OCI-LY3 (cell line): Measurements from ENCODE around the gene DNAH10.

Experiments used
- H2AFZ ChIP-seq: fragments of 200-600, 300-600 bp; shearing (Covaris generic); 2 replicates; pipeline ENCODE4 v1.6.0; 2014; ENCODE audit warnings: antibody characterized with exemption, low read depth, low read length
- H3K27ac ChIP-seq: fragments of 200-600, 300-600 bp; sonication (generic); 2 replicates; pipeline ENCODE4 v1.5.1; 2014; ENCODE audit warnings: mild to moderate bottlenecking, low read length, moderate library complexity, mixed read lengths
- H3K27me3 ChIP-seq: fragments of 200-600, 300-600 bp; sonication (generic); 2 replicates; pipeline ENCODE4 v1.6.1; 2014; ENCODE audit warnings: low read depth, low read length, mixed read lengths
- H3K36me3 ChIP-seq: fragments of 200-600, 300-600 bp; sonication (generic); replicated peaks from 2 replicates; pipeline ENCODE3; 2014; ENCODE audit warnings: low read depth, low read length, mixed read lengths
- H3K4me1 ChIP-seq: fragments of 300-600, 200-600 bp; sonication (generic); 2 replicates; pipeline ENCODE4 v1.6.1; 2014; ENCODE audit warnings: low read length, mixed read lengths
- H3K4me2 ChIP-seq: fragments of 200-600, 300-600 bp; sonication (generic); 2 replicates; pipeline ENCODE4 v1.6.1; 2014; ENCODE audit warnings: low read length, mixed read lengths
- H3K4me3 ChIP-seq: fragments of 300-600, 200-600 bp; sonication (generic); 2 replicates; pipeline ENCODE4 v1.5.1; 2014; ENCODE audit warnings: antibody characterized with exemption, mild to moderate bottlenecking, low read length, moderate library complexity
- H3K79me2 ChIP-seq: fragments of 300-600, 200-600 bp; shearing (Covaris generic); 2 replicates; pipeline ENCODE4 v1.6.1; 2014; ENCODE audit warnings: mild to moderate bottlenecking, low read length, mixed read lengths
- H3K9ac ChIP-seq: fragments of 300-600, 200-600 bp; shearing (Covaris generic); 2 replicates; pipeline ENCODE4 v1.6.0; 2014; ENCODE audit warnings: mild to moderate bottlenecking, low read length, moderate library complexity
- H3K9me3 ChIP-seq: fragments of 200-600, 300-600 bp; shearing (Covaris generic); 2 replicates; pipeline ENCODE4 v1.6.1; 2014; ENCODE audit warnings: low read length, mixed read lengths; ENCODE audit not compliant: insufficient read depth
- H4K20me1 ChIP-seq: fragments of 200-600, 300-600 bp; sonication (generic); 2 replicates; pipeline ENCODE4 v1.6.1; 2016; ENCODE audit warnings: low read length, mixed read lengths; ENCODE audit not compliant: insufficient read depth
- CTCF ChIP-seq: fragments of 200-600, 300-600 bp; sonication (generic); IDR thresholded peaks from 2 replicates; pipeline ENCODE4 v1.5.1; 2014; ENCODE audit warnings: antibody characterized with exemption, low read length, low read depth
- EZH2phosphoT487 ChIP-seq: fragments of 200-600 bp; shearing (Covaris generic); IDR thresholded peaks from 2 replicates; pipeline ENCODE4 v1.6.1; 2018; ENCODE audit warnings: antibody characterized with exemption, mixed run types, low read depth

The DNAH10 gene

DNA sequence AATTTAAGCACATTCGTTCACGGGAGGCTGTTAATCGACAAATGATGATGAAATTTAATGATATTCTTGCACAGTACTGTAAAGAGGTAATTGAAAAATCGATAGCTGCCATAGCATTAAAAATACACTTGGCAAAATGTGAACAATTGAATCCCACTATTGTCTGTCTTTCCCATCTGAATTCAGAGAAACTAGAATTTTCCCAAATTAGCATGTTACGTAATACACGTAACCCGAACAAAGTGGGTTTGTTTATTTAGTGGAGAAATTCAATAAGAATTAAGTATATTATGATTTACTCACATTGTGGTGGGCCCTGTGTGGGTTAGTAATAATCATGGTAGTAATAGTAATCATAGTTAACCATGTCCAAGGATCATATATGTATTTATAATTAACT, 31.9 kb downstream of the DNAH10 start:
- H3K9ac ChIP-seq = no peak overlapping the region
- H2AFZ ChIP-seq = no peak overlapping the region
- H3K79me2 ChIP-seq = no peaks in the 10 kb centered on the region
- H3K9me3 ChIP-seq = no peaks in the 10 kb centered on the region
- H3K27me3 ChIP-seq = peaks cover 4% of the 10 kb centered on the region; the same call in 1 of the 2 replicates
- H4K20me1 ChIP-seq = no peaks in the 10 kb centered on the region
- H3K36me3 ChIP-seq = no peaks in the 10 kb centered on the region
- H3K4me3 ChIP-seq = no peak overlapping the region
- no peak overlapping the region for H3K4me2 ChIP-seq
- TF ChIP-seq CTCF (no peak), EZH2phosphoT487 (no peak)
- no peak overlapping the region for H3K27ac ChIP-seq
- H3K4me1 ChIP-seq = no peaks in the 10 kb centered on the region

DNA sequence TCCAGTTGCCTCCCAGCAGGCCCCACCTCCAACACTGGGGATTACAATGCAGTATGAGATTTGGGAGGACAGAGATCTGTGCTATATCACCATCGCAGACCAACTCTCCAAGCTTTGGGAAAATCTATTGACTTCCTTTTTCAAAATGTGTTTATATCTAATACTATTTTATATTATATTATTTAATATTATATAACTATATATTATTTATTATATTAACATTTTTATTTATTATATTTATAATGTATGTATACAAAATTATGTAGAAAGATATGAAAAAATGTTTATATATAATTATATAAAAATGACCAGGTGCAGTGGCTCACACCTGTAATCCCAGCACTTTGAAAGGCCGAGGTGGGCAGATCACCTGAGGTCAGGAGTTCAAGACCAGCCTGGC, 36.4 kb downstream of the DNAH10 start:
- Histone ChIP-seq H3K4me3 (no peak overlapping the region), H2AFZ (no peak overlapping the region), H3K4me2 (no peak overlapping the region), H3K4me1 (no peaks in the 10 kb centered on the region), H3K9ac (no peak overlapping the region), H3K79me2 (no peaks in the 10 kb centered on the region), H3K36me3 (no peaks in the 10 kb centered on the region), H3K27me3 (no peaks in the 10 kb centered on the region), H3K27ac (no peak overlapping the region), H3K9me3 (no peaks in the 10 kb centered on the region), H4K20me1 (no peaks in the 10 kb centered on the region)
- TF ChIP-seq EZH2phosphoT487 (no peak), CTCF (no peak)

DNA sequence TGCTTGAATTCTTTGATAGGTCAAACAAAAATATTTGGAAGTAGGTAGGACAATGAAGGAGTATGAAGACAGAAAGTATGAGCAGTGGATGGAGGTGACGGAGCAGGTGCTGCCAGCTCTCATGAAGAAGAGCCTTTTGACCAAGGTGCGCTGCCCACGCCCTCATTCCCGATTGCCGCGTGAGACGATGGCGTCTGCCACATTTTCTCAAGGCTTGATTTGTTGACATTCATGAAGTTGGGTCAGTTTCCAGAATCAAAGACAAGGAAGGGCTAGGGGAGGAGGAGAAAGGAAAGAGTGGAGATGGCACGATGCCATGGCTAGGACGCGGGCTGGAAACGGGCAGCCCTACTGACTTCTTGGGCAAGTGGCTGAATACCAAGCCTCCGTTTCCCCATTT, 37.1 kb downstream of the DNAH10 start:
- Histone ChIP-seq H3K4me3 (no peak overlapping the region), H3K36me3 (no peaks in the 10 kb centered on the region), H3K4me1 (no peaks in the 10 kb centered on the region), H3K79me2 (no peaks in the 10 kb centered on the region), H4K20me1 (no peaks in the 10 kb centered on the region), H3K27me3 (no peaks in the 10 kb centered on the region), H3K4me2 (no peak overlapping the region), H3K9ac (no peak overlapping the region), H3K9me3 (no peaks in the 10 kb centered on the region), H3K27ac (no peak overlapping the region), H2AFZ (no peak overlapping the region)
- TF ChIP-seq EZH2phosphoT487 = no peak
- no peak for TF ChIP-seq CTCF

- H2AFZ ChIP-seq = no peak overlapping the region
- no peak for TF ChIP-seq EZH2phosphoT487
- TF ChIP-seq CTCF = peak; percentile 62
- no peaks in the 10 kb centered on the region for H3K36me3 ChIP-seq
- no peaks in the 10 kb centered on the region for H3K9me3 ChIP-seq
- no peaks in the 10 kb centered on the region for H3K79me2 ChIP-seq
- H3K27ac ChIP-seq = no peak overlapping the region
- no peaks in the 10 kb centered on the region for H4K20me1 ChIP-seq
- no peak overlapping the region for H3K9ac ChIP-seq
- H3K4me2 ChIP-seq = no peak overlapping the region
- no peaks in the 10 kb centered on the region; the same call in 1 of the 2 replicates for H3K27me3 ChIP-seq
- no peaks in the 10 kb centered on the region for H3K4me1 ChIP-seq
- no peak overlapping the region for H3K4me3 ChIP-seq
Measured at GRCh38 chr12:123801573-123802178, 39.6 kb downstream of the DNAH10 start.
